Measurements from ENCODE around the gene CPSF2. TPM values are rescaled to one million over a fixed set of nuclear protein-coding genes. Genes with fewer than 3 reads are reported as not detected.

CPSF2 gene
- polyA plus RNA-seq, 1 of the 3 experiments (the other 2 are of a cell fraction) = 11.7 TPM

DNA sequence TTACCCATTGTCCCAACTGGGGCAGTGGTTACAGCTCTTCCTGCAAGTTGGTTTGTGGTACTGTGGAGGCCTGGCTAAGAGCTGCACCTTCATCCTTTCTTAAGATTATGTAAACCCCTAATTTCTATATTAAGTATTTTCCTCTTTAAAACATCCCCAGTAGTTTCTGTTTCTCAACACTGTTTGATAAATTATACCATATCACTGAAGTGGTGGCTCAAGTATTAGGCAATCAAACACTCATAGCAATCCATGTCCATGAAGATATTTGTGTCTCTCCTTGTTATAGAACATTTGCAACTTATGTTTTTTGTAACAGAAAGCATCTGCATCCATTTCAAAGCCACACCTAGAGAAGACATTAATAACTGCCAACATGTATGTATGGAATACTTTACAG lies 47.2 kb upstream of the CPSF2 start:
- H3K4me2 ChIP-seq = no peak overlapping the region
- no peaks in the 10 kb centered on the region for H4K20me1 ChIP-seq (ENCODE audit: insufficient read depth)
- CTCF ChIA-PET = interaction anchor here (2.4 kb wide), 1 partner anchor 32 kb away, joined by 5 read pairs; the partner anchor contains the start of gene ATXN3
- H3K9me2 ChIP-seq = no peaks in the 10 kb centered on the region
- POLR2A ChIA-PET = no interaction called here
- H3K27me3 ChIP-seq (ENCODE audit: insufficient read depth) = no peaks in the 10 kb centered on the region
- peaks cover 16 to 47% of the 10 kb centered on the region in 2 experiments for H3K36me3 ChIP-seq (replicated peaks in 1 of 2; ENCODE audit: control insufficient read depth in 1 of 2, insufficient read depth in 2 of 2, low read length in 1 of 2)
- no peak overlapping the region for H3K9ac ChIP-seq
- H3K27ac ChIP-seq (ENCODE audit: low read depth in 2 of 2, low read length in 1 of 2) = no peak overlapping the region
- H3K9me3 ChIP-seq = no peaks in the 10 kb centered on the region
- H3K4me3 ChIP-seq (ENCODE audit: low read depth in 2 of 2, low read length in 1 of 2) = no peak overlapping the region
- TF ChIP-seq, protein P1, sequence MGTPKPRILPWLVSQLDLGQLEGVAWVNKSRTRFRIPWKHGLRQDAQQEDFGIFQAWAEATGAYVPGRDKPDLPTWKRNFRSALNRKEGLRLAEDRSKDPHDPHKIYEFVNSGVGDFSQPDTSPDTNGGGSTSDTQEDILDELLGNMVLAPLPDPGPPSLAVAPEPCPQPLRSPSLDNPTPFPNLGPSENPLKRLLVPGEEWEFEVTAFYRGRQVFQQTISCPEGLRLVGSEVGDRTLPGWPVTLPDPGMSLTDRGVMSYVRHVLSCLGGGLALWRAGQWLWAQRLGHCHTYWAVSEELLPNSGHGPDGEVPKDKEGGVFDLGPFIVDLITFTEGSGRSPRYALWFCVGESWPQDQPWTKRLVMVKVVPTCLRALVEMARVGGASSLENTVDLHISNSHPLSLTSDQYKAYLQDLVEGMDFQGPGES (IDR thresholded peaks at IDR 0.05; ENCODE audit: low read depth, low read length) = no peak
- no peak for TF ChIP-seq RCOR1 (IDR thresholded peaks at IDR 0.05; ENCODE audit: low read length)
- no peak for TF ChIP-seq CHD2 (IDR thresholded peaks at IDR 0.05; ENCODE audit: low read length, partially characterized antibody)
- TF ChIP-seq, protein P2, sequence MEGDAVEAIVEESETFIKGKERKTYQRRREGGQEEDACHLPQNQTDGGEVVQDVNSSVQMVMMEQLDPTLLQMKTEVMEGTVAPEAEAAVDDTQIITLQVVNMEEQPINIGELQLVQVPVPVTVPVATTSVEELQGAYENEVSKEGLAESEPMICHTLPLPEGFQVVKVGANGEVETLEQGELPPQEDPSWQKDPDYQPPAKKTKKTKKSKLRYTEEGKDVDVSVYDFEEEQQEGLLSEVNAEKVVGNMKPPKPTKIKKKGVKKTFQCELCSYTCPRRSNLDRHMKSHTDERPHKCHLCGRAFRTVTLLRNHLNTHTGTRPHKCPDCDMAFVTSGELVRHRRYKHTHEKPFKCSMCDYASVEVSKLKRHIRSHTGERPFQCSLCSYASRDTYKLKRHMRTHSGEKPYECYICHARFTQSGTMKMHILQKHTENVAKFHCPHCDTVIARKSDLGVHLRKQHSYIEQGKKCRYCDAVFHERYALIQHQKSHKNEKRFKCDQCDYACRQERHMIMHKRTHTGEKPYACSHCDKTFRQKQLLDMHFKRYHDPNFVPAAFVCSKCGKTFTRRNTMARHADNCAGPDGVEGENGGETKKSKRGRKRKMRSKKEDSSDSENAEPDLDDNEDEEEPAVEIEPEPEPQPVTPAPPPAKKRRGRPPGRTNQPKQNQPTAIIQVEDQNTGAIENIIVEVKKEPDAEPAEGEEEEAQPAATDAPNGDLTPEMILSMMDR (IDR thresholded peaks at IDR 0.05) = no peak
- no peak for TF ChIP-seq EZH2phosphoT487 (IDR thresholded peaks at IDR 0.05; ENCODE audit: borderline replicate concordance, low read depth)
- TF ChIP-seq EP300 (IDR thresholded peaks at IDR 0.05; ENCODE audit: borderline replicate concordance in 1 of 2, low read depth in 1 of 2, low read length in 1 of 2) = no peak
- TF ChIP-seq MEF2A (IDR thresholded peaks at IDR 0.05; ENCODE audit: borderline replicate concordance, low read depth) = no peak
- H2AFZ ChIP-seq (ENCODE audit: low read depth) = no peak overlapping the region
- peaks cover 7% of the 10 kb centered on the region for H3F3A ChIP-seq (replicated peaks; ENCODE audit: insufficient read depth)
- DNase-seq = no peak
- H3K79me2 ChIP-seq (ENCODE audit: insufficient read depth) = no peaks in the 10 kb centered on the region
- no peaks in the 10 kb centered on the region for H3K4me1 ChIP-seq (ENCODE audit: control insufficient read depth in 1 of 2, insufficient read depth in 2 of 2, low read depth in 1 of 2, low read length in 1 of 2)

DNA sequence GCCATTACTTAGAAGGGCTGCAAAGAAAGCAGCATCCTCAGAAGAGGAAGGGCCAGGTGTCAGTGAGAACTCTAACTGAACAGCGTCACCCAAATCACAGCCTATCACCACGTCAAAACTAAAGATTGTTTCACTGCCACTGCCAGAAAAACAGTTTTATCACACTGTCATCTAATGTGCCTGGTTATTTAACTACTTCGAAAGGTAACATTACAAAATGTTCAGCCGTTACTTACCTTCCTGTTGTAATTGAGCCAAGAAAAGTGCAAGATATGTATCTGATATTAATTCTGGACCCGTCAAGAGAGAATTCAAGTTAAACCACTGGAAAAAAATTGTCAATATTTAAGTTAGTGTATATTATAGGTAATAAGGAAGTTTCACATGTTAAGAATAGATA lies 33.3 kb upstream of the CPSF2 start:
- Histone ChIP-seq H2AFZ (ENCODE audit: low read depth) (no peak overlapping the region), H3K9ac (no peak overlapping the region), H3K4me2 (no peak overlapping the region), H3K9me3 (no peaks in the 10 kb centered on the region), H3F3A (replicated peaks; ENCODE audit: insufficient read depth) (peaks cover 4% of the 10 kb centered on the region), H3K4me3 (ENCODE audit: low read depth in 2 of 2, low read length in 1 of 2) (no peak overlapping the region), H3K79me2 (ENCODE audit: insufficient read depth) (no peaks in the 10 kb centered on the region), H4K20me1 (ENCODE audit: insufficient read depth) (no peaks in the 10 kb centered on the region), H3K27me3 (ENCODE audit: insufficient read depth) (no peaks in the 10 kb centered on the region), H3K27ac (ENCODE audit: low read depth in 2 of 2, low read length in 1 of 2) (no peak overlapping the region), H3K36me3 (replicated peaks in 1 of 2; ENCODE audit: control insufficient read depth in 1 of 2, insufficient read depth in 2 of 2, low read length in 1 of 2) (peaks cover 16 to 57% of the 10 kb centered on the region in 2 experiments), H3K4me1 (ENCODE audit: control insufficient read depth in 1 of 2, insufficient read depth in 2 of 2, low read depth in 1 of 2, low read length in 1 of 2) (no peaks in the 10 kb centered on the region), H3K9me2 (no peaks in the 10 kb centered on the region)
- 94% methylated on average over 5 of the region's 5 CpGs for WGBS (ENCODE audit: low lambda C conversion rate)
- DNase-seq = no peak
- CTCF ChIA-PET = no interaction called here
- POLR2A ChIA-PET = no interaction called here
- TF ChIP-seq ELF1 (IDR thresholded peaks at IDR 0.05) (no peak), RFX5 (IDR thresholded peaks at IDR 0.05; ENCODE audit: low read length) (no peak), SIN3A (IDR thresholded peaks at IDR 0.05; ENCODE audit: borderline replicate concordance, low read depth, low read length) (no peak), MXI1 (IDR thresholded peaks at IDR 0.05; ENCODE audit: low read depth, low read length) (no peak), TAF1 (IDR thresholded peaks at IDR 0.05; ENCODE audit: borderline replicate concordance, low read depth, low read length) (no peak), RXRA (IDR thresholded peaks at IDR 0.05; ENCODE audit: borderline replicate concordance, low read depth) (no peak), FOSL2 (IDR thresholded peaks at IDR 0.05; ENCODE audit: borderline replicate concordance, low read depth) (no peak), EP300 (IDR thresholded peaks at IDR 0.05; ENCODE audit: borderline replicate concordance in 1 of 2, low read depth in 1 of 2, low read length in 1 of 2) (no peak), TCF12 (IDR thresholded peaks at IDR 0.05) (no peak), CHD2 (IDR thresholded peaks at IDR 0.05; ENCODE audit: low read length, partially characterized antibody) (no peak), RCOR1 (IDR thresholded peaks at IDR 0.05; ENCODE audit: low read length) (no peak)
- TF ChIP-seq, protein P3, sequence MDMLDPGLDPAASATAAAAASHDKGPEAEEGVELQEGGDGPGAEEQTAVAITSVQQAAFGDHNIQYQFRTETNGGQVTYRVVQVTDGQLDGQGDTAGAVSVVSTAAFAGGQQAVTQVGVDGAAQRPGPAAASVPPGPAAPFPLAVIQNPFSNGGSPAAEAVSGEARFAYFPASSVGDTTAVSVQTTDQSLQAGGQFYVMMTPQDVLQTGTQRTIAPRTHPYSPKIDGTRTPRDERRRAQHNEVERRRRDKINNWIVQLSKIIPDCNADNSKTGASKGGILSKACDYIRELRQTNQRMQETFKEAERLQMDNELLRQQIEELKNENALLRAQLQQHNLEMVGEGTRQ (IDR thresholded peaks at IDR 0.05; ENCODE audit: borderline replicate concordance, low read depth, low read length) = no peak
- TF ChIP-seq, protein P4, sequence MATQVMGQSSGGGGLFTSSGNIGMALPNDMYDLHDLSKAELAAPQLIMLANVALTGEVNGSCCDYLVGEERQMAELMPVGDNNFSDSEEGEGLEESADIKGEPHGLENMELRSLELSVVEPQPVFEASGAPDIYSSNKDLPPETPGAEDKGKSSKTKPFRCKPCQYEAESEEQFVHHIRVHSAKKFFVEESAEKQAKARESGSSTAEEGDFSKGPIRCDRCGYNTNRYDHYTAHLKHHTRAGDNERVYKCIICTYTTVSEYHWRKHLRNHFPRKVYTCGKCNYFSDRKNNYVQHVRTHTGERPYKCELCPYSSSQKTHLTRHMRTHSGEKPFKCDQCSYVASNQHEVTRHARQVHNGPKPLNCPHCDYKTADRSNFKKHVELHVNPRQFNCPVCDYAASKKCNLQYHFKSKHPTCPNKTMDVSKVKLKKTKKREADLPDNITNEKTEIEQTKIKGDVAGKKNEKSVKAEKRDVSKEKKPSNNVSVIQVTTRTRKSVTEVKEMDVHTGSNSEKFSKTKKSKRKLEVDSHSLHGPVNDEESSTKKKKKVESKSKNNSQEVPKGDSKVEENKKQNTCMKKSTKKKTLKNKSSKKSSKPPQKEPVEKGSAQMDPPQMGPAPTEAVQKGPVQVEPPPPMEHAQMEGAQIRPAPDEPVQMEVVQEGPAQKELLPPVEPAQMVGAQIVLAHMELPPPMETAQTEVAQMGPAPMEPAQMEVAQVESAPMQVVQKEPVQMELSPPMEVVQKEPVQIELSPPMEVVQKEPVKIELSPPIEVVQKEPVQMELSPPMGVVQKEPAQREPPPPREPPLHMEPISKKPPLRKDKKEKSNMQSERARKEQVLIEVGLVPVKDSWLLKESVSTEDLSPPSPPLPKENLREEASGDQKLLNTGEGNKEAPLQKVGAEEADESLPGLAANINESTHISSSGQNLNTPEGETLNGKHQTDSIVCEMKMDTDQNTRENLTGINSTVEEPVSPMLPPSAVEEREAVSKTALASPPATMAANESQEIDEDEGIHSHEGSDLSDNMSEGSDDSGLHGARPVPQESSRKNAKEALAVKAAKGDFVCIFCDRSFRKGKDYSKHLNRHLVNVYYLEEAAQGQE (IDR thresholded peaks at IDR 0.05; ENCODE audit: low read depth, low read length) = no peak
- TF ChIP-seq, protein P2 (IDR thresholded peaks at IDR 0.05) = no peak
